Neural crest cell (in vitro differentiated cells): ENCODE measurements around the gene GPHN. TPM values are rescaled to one million over a fixed set of nuclear protein-coding genes. Genes with fewer than 3 reads are reported as not detected.

Experiments used
- DNase-seq: peaks from one replicate; pipeline ENCODE4 v3.0.0; 2021; ENCODE audit warnings: low read depth, mixed read lengths, low spot score
- H3K27ac Mint-ChIP-seq: one replicate; pipeline ENCODE4 v1.8.0; 2021; ENCODE audit warnings: mild to moderate bottlenecking, mixed read lengths; ENCODE audit not compliant: unreplicated experiment
- H3K27me3 Mint-ChIP-seq: 2 replicates; pipeline ENCODE4 v1.8.0; 2021; ENCODE audit warnings: low read depth, mild to moderate bottlenecking, mixed read lengths
- H3K36me3 Mint-ChIP-seq: 2 replicates; pipeline ENCODE4 v1.8.0; 2021; ENCODE audit warnings: low read depth, mild to moderate bottlenecking, mixed read lengths
- H3K4me1 Mint-ChIP-seq: 2 replicates; pipeline ENCODE4 v1.8.0; 2021; ENCODE audit warnings: mixed read lengths
- H3K4me3 Mint-ChIP-seq: one replicate; pipeline ENCODE4 v1.8.0; 2021; ENCODE audit warnings: mild to moderate bottlenecking, mixed read lengths
- H3K9me3 Mint-ChIP-seq: 2 replicates; pipeline ENCODE4 v1.8.0; 2021; ENCODE audit warnings: mixed read lengths
- total RNA-seq: library from RNA; stranded (reverse); gene quantifications from 2 replicates; pipeline ENCODE4 v1.2.1, GENCODE V29; 2021
- TF ChIP-seq, protein P1 (sequence below): fragments of 200-600 bp; sonication (generic); conservative IDR thresholded peaks from 2 replicates; pipeline ENCODE4 v1.5.0; 2021; ENCODE audit warnings: antibody characterized with exemption, mild to moderate bottlenecking

Gene GPHN
- total RNA-seq, 1 donor from 2014 or later, result 43.5 TPM

DNA sequence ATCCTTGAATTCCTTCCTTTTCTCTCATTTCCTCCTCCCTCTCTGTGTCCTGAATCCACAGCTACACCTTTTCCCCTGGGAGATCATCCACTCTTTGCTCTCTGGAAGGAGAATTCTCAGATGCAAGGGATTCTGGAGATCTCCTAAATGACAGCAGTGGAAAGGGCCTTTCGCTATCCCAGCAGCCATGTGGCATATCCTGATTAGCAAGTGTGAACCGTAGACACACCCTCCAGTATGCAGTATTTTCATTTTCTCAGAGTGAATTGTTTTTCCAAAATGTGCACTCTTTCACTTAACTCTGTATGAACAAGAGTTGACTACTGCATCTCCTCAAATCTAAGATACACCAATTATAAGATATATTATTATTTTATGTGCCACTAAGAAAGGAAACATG is 687.3 kb downstream of the GPHN start:
- Mint-ChIP-seq H3K27me3 (no peaks in the 10 kb centered on the region), H3K36me3 (no peaks in the 10 kb centered on the region), H3K4me3 (no peak overlapping the region), H3K27ac (peak overlapping the region; percentile 24), H3K4me1 (no peaks in the 10 kb centered on the region), H3K9me3 (no peaks in the 10 kb centered on the region)
- DNase-seq, result no peak
- TF ChIP-seq, protein P1, sequence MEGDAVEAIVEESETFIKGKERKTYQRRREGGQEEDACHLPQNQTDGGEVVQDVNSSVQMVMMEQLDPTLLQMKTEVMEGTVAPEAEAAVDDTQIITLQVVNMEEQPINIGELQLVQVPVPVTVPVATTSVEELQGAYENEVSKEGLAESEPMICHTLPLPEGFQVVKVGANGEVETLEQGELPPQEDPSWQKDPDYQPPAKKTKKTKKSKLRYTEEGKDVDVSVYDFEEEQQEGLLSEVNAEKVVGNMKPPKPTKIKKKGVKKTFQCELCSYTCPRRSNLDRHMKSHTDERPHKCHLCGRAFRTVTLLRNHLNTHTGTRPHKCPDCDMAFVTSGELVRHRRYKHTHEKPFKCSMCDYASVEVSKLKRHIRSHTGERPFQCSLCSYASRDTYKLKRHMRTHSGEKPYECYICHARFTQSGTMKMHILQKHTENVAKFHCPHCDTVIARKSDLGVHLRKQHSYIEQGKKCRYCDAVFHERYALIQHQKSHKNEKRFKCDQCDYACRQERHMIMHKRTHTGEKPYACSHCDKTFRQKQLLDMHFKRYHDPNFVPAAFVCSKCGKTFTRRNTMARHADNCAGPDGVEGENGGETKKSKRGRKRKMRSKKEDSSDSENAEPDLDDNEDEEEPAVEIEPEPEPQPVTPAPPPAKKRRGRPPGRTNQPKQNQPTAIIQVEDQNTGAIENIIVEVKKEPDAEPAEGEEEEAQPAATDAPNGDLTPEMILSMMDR, result no peak

DNA sequence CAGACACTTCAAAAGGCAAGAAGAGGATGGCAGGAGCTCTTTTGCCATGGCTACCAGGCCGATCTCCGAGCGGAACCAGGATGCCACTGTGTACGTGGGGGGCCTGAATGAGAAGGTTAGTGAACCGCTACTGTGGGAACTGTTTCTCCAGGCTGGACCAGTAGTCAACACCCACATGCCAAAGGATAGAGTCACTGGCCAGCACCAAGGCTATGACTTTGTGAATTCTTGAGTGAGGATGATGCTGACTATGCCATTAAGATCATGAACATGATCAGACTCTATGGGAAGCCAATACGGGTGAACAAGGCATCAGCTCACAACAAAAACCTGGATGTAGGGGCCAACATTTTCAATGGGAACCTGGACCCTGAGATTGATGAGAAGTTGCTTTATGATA is 691.1 kb downstream of the GPHN start:
- H3K27me3 Mint-ChIP-seq, result no peaks in the 10 kb centered on the region
- H3K4me1 Mint-ChIP-seq, result no peaks in the 10 kb centered on the region
- H3K9me3 Mint-ChIP-seq, result no peaks in the 10 kb centered on the region
- no peak overlapping the region for H3K27ac Mint-ChIP-seq
- TF ChIP-seq, protein P1, result no peak
- no peak overlapping the region for H3K4me3 Mint-ChIP-seq
- DNase-seq, result no peak
- no peaks in the 10 kb centered on the region for H3K36me3 Mint-ChIP-seq

DNA sequence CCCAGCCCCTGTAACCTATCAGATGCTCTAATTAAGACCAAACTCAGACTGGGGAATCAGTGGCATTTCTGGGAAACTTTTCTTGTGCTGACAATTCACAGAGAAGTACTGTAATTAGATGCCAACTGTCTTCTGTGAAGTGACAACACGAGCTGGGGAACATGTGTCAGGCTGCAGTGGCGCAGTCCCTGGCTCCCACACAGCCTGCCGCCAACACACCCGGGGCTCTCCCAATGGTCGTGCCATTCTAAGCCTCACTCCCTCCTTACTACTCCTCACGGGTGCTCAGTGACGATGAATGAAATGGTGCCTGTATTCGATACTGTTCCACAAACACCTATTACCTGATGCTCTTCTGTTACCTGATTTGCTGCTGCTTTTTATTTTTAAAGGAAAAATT is 699.9 kb downstream of the GPHN start:
- no peaks in the 10 kb centered on the region for H3K27me3 Mint-ChIP-seq
- DNase-seq, result no peak
- H3K4me3 Mint-ChIP-seq, result no peak overlapping the region
- H3K9me3 Mint-ChIP-seq, result no peaks in the 10 kb centered on the region
- no peaks in the 10 kb centered on the region for H3K36me3 Mint-ChIP-seq
- no peak overlapping the region for H3K27ac Mint-ChIP-seq
- TF ChIP-seq, protein P1, result no peak
- no peaks in the 10 kb centered on the region for H3K4me1 Mint-ChIP-seq

DNA sequence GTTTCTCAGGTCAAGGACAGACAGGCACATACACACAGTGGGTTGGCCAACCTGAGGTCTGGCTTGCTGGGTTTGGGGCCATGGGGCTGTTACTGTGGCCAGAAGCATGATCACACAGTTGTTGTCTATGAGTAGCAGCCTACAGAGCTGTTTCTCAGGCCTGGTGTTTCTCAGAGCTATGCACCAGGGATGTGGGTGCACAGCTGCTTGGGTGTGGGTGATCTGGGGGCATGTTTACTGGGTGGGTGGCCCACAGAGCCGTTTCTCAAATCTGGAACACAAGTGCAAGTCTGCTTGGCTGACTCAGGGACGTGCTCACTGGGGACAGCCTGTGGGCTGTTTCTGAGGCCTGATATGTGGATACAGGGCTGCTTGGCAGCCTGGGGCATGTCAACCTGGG is 710.2 kb downstream of the GPHN start:
- no peak for DNase-seq
- Mint-ChIP-seq H3K9me3 (no peaks in the 10 kb centered on the region), H3K27me3 (no peaks in the 10 kb centered on the region), H3K27ac (no peak overlapping the region), H3K36me3 (no peaks in the 10 kb centered on the region), H3K4me1 (no peaks in the 10 kb centered on the region), H3K4me3 (no peak overlapping the region)
- TF ChIP-seq, protein P1, result no peak

DNA sequence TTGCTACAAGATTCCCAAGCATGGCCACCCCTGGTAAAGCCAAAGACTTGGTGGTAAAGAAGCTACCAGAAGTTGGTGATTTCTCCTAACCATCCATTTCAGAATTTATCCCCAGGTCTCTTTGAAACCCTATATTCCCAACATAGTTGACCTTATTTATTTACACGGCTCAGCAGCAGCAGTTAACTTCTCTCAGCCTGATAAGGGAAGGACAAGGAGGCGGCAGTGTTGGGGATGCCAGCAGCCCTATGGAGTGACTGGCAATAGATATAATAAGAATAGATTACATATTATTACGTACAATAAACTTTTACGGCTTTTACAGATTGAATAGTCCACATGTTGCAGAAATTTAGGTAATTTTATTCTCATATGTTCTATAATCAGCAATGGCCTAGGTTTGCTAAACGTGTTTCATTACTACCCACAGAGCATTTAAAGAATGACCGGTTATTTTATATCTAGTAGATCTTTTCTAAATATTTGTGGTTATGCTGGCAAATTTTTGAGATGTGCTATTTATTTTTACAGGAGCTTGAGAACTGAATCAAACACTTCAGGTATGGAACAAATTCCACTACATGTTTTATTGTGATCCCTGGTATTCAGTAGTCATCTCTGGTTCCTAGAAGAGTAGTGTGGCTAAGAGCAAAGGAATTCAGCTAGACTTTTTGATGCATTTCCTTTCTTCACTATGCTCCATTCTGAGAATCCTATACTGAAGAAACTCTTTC is 713.5 kb downstream of the GPHN start:
- Mint-ChIP-seq H3K9me3 (no peaks in the 10 kb centered on the region), H3K36me3 (no peaks in the 10 kb centered on the region), H3K4me1 (peaks cover 6% of the 10 kb centered on the region), H3K27me3 (no peaks in the 10 kb centered on the region), H3K27ac (no peak overlapping the region), H3K4me3 (no peak overlapping the region)
- no peak for DNase-seq
- TF ChIP-seq, protein P1, result no peak
